ENCODE results near the gene FXYD6. TPM values are rescaled to one million over a fixed set of nuclear protein-coding genes. Genes with fewer than 3 reads are reported as not detected.

The FXYD6 gene
- total RNA-seq, 1 experiment from 2014 or later, result 5.4 TPM

GRCh38 chr11:117829369-117829725 is 47.1 kb downstream of the FXYD6 start:
- in situ Hi-C loops (cut with HindIII; ENCODE audit: low pct_unique_long_range_greater_than_20kb, low sequenced_read_pairs), result no loop called here
- DNase-seq (ENCODE audit: low read depth, low spot score), result no peak

DNA sequence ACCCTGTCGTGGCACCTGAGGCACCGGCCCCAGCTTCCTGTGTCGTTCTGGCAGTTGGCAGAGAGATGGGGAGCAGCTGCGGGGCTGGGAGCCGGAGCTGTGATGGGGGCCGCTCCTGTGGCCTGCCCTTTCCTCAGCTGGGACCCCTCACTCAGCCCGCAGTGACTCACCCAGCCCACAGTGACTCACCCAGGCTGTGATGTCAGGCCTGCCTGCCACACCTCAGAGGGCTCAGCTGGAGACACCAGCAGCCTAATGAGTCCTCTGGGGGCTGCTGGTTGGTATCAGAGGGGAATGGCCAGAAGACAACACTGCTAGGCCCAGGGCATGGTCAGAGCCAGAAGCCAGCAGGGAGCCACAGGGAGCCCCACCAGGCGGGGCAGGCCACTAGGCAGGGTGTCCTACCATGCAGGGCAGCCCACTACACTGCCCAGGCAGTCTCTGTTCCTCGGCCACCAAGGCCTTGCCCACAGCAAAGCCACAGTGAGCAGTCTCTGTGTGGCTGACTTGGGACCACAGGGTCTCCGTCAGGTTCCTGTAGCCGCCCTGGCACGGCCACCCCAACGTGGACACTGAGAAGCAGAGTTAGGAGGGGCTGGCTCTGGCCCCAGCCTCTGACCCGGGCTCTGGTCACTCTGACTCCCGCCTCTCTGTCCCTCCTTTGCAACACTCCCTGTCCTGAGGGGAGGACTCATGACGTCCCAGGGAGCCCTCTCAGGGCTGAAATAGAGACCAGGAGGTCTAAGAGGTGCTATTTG is 47.7 kb downstream of the FXYD6 start:
- DNase-seq (ENCODE audit: low read depth, low spot score), result no peak
- in situ Hi-C loops (cut with HindIII; ENCODE audit: low pct_unique_long_range_greater_than_20kb, low sequenced_read_pairs), result no loop called here

- no peak for DNase-seq (ENCODE audit: low read depth, low spot score)
- in situ Hi-C loops (cut with HindIII; ENCODE audit: low pct_unique_long_range_greater_than_20kb, low sequenced_read_pairs), result no loop called here
Measured at GRCh38 chr11:117827521-117828511, 48.6 kb downstream of the FXYD6 start.

DNA sequence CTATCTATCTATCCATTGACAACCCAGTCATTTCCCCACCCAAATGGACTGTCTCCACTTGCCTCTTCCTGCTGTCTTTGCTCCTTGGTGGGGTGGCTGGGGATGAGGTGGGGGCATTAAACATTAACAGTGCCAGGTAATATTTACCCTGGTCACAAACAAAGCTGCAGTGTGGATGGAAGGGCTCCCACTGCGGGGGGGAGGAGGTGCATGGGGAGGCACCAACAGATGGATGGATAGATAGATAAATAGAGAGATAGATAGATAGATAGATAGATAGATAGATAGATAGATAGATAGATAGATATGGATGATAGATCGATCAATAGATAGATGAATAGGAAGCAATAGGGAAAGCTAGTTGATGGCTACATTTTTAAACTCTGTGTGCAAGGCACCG is 49.6 kb downstream of the FXYD6 start:
- no peak for DNase-seq (ENCODE audit: low read depth, low spot score)
- in situ Hi-C loops (cut with HindIII; ENCODE audit: low pct_unique_long_range_greater_than_20kb, low sequenced_read_pairs), result no loop called here

DNA sequence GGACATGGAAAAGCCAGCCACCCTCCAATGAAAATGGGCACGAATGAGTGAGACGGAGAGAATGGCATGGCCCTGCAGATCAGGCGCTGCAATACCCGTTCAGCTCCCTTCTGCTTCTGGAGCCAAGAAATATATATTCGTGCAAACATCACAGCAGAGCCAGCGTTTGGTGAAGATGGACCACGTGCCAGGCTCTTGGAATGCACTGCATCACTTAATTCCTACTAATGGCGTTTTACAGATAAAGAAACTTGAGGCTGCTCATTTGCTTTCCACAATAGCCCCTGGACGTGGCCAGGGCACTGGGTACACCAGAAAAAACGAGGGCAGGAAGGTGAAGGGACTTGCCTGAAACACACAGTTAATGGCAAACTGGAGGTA is 50.3 kb downstream of the FXYD6 start:
- in situ Hi-C loops (cut with HindIII; ENCODE audit: low pct_unique_long_range_greater_than_20kb, low sequenced_read_pairs), result no loop called here
- no peak for DNase-seq (ENCODE audit: low read depth, low spot score)

DNA sequence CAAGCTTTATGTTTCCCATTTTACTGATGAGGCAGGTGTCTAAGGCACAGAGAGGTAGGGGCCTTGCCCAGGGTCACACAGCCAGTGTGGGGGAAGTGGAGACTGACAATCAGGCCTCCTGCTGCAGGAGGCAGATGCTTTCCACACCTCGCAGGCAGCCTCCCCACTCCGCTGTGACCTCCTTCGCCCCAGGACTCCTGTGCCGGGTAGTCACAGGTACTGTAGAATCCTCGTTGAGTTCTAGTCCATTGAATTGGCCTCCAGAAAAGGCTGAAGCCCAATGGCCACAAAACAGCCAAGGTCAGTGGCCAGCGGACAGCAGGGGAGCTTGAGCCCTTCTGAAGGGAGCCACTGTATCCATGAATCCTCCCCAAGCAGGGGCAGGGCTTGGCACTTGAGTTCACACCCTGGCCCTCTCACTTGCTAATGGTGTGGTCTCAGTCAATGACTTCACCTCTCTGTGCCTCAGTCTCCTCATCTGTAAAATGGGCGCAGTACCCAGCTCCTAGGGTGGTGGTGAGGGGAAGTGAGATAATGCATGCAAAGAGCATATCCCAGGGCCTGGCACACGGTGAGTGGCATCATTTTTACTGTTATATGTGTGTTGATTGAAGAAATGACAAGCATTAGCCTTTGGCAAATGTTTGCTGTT is 50.8 kb downstream of the FXYD6 start:
- no peak for DNase-seq (ENCODE audit: low read depth, low spot score)
- in situ Hi-C loops (cut with HindIII; ENCODE audit: low pct_unique_long_range_greater_than_20kb, low sequenced_read_pairs), result no loop called here

DNA sequence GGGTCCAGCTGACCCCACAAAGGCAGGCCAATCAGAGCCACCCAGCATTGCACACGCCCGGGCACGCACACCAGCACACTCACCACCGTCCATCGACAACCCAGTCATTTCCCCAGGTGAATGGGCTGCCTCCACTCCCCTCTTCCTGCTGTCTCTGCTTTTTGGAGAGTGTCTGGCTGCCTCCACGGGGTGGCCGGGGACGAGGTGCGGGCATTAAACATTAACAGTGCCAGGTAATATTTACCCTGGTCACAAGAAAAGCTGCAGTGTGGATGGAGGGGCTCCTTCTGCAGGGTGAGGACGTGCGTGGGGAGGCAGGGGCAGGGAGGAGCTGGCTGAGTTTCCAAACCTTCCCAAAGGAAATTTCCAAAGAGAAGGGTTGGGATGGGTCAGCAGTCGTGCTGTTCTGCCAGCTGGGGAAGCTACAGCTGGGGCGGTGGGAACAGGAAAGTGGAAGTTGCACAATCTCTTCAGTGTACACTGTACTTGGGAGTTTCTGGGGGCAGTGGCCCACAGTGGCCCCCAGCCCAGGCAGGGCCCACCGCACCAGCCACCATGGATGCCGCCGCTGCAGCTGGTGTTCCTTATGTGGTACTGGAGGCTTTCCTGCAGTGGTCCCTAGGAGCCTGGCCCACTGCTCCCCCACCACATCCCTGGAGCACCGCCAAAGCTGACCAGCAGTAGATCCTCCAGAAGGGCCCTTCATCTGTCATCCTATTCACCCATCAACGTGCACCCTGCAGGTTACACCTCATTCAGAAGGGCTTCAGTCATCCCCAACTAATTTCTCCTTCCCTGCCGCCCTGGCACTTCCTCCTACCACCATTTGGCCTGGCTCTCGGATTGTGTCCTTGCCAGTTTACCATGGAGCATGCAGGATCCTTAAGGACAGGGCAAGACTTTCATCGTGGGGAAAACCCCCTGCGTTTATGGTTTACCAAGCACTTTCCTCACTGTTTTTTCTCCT is 51.6 kb downstream of the FXYD6 start, which contains the start of gene FXYD2:
TSS of gene FXYD2 (minus strand) at position 174 of the 967 bp plus-strand sequence. CDS start at position 108, 66 bp downstream.
- DNase-seq (ENCODE audit: low read depth, low spot score), result no peak
- in situ Hi-C loops (cut with HindIII; ENCODE audit: low pct_unique_long_range_greater_than_20kb, low sequenced_read_pairs), result loop anchor here (25.0 kb wide), 1 partner anchor 112 kb away; the partner anchor contains the start of gene TMPRSS13

- no peak for DNase-seq (ENCODE audit: low read depth, low spot score)
- in situ Hi-C loops (cut with HindIII; ENCODE audit: low pct_unique_long_range_greater_than_20kb, low sequenced_read_pairs), result loop anchor here (25.0 kb wide), 1 partner anchor 113 kb away; the partner anchor contains the start of gene TMPRSS13
Measured at GRCh38 chr11:117823946-117824420, 52.5 kb downstream of the FXYD6 start.

DNA sequence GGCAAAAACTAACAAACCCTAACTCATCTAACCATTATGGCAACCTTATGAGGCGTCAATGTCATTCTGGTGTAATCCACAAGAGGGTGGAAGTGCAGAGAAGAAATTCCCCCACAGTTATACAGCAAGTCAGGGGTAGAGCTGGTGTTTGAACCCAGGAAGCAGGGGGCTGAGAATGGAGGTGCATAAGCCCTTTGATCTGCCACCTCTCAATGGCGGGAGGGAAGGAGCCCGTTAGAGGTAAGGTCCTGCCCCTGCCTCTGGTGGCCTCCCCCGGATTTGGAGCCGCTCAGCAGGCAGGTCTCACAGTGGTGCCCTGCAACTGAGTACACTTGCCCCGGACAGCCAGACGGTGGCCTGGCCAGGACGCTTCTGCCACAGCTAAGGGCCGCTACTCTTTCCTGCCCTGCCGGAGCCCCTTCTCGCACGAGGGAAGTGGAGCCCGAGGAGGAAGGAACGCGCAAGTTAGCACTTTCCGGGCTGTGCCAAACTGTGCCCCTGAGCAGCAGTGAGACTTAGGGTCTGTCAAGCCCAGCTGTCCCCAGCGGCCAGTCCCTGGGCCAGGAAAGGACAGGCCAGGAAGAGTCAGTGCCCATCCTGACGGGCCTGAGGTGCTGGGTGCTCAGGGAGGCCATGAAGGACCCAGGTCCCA is 53.0 kb downstream of the FXYD6 start:
- in situ Hi-C loops (cut with HindIII; ENCODE audit: low pct_unique_long_range_greater_than_20kb, low sequenced_read_pairs), result loop anchor here (25.0 kb wide), 1 partner anchor 114 kb away; the partner anchor contains the start of gene TMPRSS13
- peak; percentile 21 for DNase-seq (ENCODE audit: low read depth, low spot score)

GRCh38 chr11:117822074-117823033 is 54.1 kb downstream of the FXYD6 start:
- peak; percentile 36 for DNase-seq (ENCODE audit: low read depth, low spot score)
- in situ Hi-C loops (cut with HindIII; ENCODE audit: low pct_unique_long_range_greater_than_20kb, low sequenced_read_pairs), result loop anchor here (25.0 kb wide), 1 partner anchor 115 kb away; the partner anchor contains the start of gene TMPRSS13

- in situ Hi-C loops (cut with HindIII; ENCODE audit: low pct_unique_long_range_greater_than_20kb, low sequenced_read_pairs), result loop anchor here (25.0 kb wide), 1 partner anchor 116 kb away; the partner anchor contains the start of gene TMPRSS13
- DNase-seq (ENCODE audit: low read depth, low spot score), result no peak
Measured at GRCh38 chr11:117821431-117821830, 55.0 kb downstream of the FXYD6 start.

DNA sequence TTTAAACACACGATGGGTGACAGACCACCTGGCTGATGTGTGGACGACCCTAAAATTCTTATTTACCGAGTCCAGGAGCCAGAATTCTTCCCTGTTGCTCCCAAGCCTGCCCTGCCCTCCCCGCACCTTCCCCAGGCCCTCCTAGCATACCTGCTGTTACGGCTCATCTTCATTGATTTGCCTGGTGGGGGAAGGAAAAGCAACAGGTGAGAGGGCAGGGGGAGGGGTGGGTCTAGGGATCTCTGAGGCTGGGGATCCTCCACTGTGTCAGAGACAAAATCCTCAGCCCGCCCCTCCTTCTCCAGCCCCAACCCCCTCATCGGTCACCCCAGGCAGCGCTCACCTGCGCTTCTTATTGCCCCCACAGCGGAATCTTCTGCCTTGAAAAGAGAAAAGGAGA is 55.9 kb downstream of the FXYD6 start:
- DNase-seq (ENCODE audit: low read depth, low spot score), result no peak
- in situ Hi-C loops (cut with HindIII; ENCODE audit: low pct_unique_long_range_greater_than_20kb, low sequenced_read_pairs), result loop anchor here (25.0 kb wide), 1 partner anchor 117 kb away; the partner anchor contains the start of gene TMPRSS13

DNA sequence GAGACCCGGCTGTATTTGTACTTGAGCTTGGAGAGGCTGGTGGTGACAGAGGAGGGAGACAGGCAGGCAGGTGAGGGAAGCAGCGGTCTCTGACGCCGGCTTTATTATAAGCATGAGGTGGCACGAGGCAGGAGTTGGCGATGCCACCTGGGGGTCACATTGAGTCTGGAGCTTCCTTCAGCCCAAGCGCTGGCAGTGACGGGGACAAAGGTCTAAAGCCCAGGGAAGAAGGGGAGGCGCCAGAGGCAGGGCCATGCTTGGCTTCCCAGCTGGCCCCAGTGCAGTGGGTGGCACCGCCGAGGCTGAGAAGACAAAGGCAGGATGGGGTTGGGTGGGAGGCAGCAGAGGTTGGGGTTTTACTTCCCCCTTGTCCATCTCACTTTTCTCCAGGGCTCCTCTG is 56.4 kb downstream of the FXYD6 start:
- DNase-seq (ENCODE audit: low read depth, low spot score), result no peak
- in situ Hi-C loops (cut with HindIII; ENCODE audit: low pct_unique_long_range_greater_than_20kb, low sequenced_read_pairs), result loop anchor here (25.0 kb wide), 1 partner anchor 117 kb away; the partner anchor contains the start of gene TMPRSS13

- in situ Hi-C loops (cut with HindIII; ENCODE audit: low pct_unique_long_range_greater_than_20kb, low sequenced_read_pairs), result loop anchor here (25.0 kb wide), 1 partner anchor 118 kb away; the partner anchor contains the start of gene TMPRSS13
- peak; percentile 85 for DNase-seq (ENCODE audit: low read depth, low spot score)
Measured at GRCh38 chr11:117819096-117820040, 57.1 kb downstream of the FXYD6 start.

All from SK-MEL-5 (cell line).